Measurements from ENCODE around the gene IFNL4. TPM values are rescaled to one million over a fixed set of nuclear protein-coding genes. Genes with fewer than 3 reads are reported as not detected.

Gene IFNL4
- total and polyA plus RNA-seq, 9 of the 15 experiments (the other 6 are each of a cell fraction or from before 2014, with no cell fraction given), result not detected

DNA sequence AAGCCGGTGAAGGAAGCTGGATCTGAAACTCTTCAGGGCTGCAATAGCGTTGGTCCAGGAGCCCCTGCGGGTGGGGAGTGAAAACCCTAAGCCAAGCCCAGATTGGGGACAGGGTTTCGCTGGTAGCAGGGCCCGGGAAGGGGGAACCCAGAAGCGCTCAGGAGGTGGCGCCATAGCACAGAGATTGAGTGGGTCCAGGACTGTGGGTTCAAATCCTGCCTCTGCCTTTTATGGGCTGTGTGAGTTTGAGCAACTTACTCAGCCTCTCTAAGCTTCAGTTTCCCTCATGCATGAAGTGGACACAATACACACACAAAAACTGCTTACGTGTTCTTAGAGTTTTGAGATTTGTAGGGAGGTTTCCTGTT lies 36.3 kb downstream of the IFNL4 start (continued):
- TF ChIP-seq, protein P1, sequence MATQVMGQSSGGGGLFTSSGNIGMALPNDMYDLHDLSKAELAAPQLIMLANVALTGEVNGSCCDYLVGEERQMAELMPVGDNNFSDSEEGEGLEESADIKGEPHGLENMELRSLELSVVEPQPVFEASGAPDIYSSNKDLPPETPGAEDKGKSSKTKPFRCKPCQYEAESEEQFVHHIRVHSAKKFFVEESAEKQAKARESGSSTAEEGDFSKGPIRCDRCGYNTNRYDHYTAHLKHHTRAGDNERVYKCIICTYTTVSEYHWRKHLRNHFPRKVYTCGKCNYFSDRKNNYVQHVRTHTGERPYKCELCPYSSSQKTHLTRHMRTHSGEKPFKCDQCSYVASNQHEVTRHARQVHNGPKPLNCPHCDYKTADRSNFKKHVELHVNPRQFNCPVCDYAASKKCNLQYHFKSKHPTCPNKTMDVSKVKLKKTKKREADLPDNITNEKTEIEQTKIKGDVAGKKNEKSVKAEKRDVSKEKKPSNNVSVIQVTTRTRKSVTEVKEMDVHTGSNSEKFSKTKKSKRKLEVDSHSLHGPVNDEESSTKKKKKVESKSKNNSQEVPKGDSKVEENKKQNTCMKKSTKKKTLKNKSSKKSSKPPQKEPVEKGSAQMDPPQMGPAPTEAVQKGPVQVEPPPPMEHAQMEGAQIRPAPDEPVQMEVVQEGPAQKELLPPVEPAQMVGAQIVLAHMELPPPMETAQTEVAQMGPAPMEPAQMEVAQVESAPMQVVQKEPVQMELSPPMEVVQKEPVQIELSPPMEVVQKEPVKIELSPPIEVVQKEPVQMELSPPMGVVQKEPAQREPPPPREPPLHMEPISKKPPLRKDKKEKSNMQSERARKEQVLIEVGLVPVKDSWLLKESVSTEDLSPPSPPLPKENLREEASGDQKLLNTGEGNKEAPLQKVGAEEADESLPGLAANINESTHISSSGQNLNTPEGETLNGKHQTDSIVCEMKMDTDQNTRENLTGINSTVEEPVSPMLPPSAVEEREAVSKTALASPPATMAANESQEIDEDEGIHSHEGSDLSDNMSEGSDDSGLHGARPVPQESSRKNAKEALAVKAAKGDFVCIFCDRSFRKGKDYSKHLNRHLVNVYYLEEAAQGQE (IDR thresholded peaks at IDR 0.05; ENCODE audit: borderline replicate concordance), result peak; percentile 94
- TF ChIP-seq, protein P1 (CRISPR knock-in tag; IDR thresholded peaks at IDR 0.05; ENCODE audit: low read depth), result no peak
- TF ChIP-seq SMAD3 (CRISPR knock-in tag; conservative IDR thresholded peaks at IDR 0.05) (no peak), RBM14 (IDR thresholded peaks at IDR 0.05; ENCODE audit: borderline replicate concordance, insufficient read depth, low read depth, low read length) (no peak), BRD9 (IDR thresholded peaks at IDR 0.05; ENCODE audit: low read depth, partially characterized antibody) (no peak), ARID2 (IDR thresholded peaks at IDR 0.05) (peak; percentile 87), TAF9B (IDR thresholded peaks at IDR 0.05; ENCODE audit: partially characterized antibody) (no peak), ZNF282 (CRISPR knock-in tag; IDR thresholded peaks at IDR 0.05) (no peak), GABPB2 (CRISPR knock-in tag; conservative IDR thresholded peaks at IDR 0.05) (no peak), ADNP (tag; IDR thresholded peaks at IDR 0.05) (peak; percentile 85)
- TF ChIP-seq, protein P2, sequence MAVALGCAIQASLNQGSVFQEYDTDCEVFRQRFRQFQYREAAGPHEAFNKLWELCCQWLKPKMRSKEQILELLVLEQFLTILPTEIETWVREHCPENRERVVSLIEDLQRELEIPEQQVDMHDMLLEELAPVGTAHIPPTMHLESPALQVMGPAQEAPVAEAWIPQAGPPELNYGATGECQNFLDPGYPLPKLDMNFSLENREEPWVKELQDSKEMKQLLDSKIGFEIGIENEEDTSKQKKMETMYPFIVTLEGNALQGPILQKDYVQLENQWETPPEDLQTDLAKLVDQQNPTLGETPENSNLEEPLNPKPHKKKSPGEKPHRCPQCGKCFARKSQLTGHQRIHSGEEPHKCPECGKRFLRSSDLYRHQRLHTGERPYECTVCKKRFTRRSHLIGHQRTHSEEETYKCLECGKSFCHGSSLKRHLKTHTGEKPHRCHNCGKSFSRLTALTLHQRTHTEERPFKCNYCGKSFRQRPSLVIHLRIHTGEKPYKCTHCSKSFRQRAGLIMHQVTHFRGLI (CRISPR knock-in tag; IDR thresholded peaks at IDR 0.05), result no peak
- TF ChIP-seq, protein P3, sequence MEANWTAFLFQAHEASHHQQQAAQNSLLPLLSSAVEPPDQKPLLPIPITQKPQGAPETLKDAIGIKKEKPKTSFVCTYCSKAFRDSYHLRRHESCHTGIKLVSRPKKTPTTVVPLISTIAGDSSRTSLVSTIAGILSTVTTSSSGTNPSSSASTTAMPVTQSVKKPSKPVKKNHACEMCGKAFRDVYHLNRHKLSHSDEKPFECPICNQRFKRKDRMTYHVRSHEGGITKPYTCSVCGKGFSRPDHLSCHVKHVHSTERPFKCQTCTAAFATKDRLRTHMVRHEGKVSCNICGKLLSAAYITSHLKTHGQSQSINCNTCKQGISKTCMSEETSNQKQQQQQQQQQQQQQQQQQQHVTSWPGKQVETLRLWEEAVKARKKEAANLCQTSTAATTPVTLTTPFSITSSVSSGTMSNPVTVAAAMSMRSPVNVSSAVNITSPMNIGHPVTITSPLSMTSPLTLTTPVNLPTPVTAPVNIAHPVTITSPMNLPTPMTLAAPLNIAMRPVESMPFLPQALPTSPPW (CRISPR knock-in tag; IDR thresholded peaks at IDR 0.05), result peak; percentile 27; the same call in 1 of the 2 replicates
- TF ChIP-seq, protein P4, sequence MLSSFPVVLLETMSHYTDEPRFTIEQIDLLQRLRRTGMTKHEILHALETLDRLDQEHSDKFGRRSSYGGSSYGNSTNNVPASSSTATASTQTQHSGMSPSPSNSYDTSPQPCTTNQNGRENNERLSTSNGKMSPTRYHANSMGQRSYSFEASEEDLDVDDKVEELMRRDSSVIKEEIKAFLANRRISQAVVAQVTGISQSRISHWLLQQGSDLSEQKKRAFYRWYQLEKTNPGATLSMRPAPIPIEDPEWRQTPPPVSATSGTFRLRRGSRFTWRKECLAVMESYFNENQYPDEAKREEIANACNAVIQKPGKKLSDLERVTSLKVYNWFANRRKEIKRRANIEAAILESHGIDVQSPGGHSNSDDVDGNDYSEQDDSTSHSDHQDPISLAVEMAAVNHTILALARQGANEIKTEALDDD (IDR thresholded peaks at IDR 0.05), result no peak

All from K562 (cell line).